Left renal cortex interstitium (tissue), 4 donors: ENCODE measurements around the gene OMA1. TPM values are rescaled to one million over a fixed set of nuclear protein-coding genes. Genes with fewer than 3 reads are reported as not detected.

Source experiments
- DNase-seq, 4 donors: peaks; one replicate each; pipeline ENCODE4 v3.0.0-alpha.2; 2013; ENCODE audit warnings: low read depth in 4 of 4, low spot score in 2 of 4, missing footprints in 1 of 4
- polyA plus RNA-seq, 4 donors: library from polyadenylated mRNA; unstranded; fragments of 120-200 nt; gene quantifications; one replicate each; pipeline ENCODE4 v1.2.1, GENCODE V29; 2013; ENCODE audit not compliant: insufficient read length in 4 of 4

OMA1 gene
- polyA plus RNA-seq, 4 donors, result 24.6 to 40.1 (median 36.1) TPM

DNA sequence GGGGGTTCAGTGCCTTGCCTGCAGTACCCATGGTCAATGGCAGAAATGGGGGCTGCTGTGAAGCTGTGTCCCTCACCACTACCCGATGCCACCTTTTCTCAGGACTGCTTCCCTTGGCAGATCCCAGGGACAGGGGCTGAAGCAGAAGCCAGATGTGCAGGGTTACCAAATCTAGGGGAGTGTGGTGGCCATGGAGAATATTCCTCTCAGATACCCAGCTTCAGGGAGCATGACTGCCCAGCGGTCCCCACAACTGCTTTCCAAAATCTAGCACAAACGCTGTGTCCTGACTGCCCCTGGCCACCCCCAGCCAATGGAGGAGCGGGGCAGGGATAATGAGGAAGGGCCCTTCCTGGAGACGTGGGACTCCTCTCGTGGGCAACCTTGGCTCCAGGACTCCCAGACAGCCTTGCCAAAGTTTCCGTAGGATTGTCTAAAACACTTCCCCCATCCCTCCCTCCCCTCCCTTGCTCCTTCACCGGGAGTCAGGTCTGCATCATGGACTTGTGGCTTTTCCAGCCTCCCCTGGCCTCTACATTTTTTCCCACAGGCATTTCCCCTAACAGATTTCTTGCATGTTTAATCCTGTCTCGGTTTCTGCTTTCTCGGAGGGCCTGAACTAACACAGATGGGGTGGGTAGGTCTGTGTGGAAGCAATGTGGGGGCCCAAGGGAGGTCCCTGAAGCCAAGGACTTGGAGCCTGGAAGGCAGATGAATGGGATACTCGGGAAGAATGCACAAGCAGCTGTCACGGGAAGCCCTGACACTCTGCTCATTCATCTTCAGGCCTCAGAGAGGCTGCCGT lies 80.5 kb downstream of the OMA1 start:
- DNase-seq, result no peak

DNA sequence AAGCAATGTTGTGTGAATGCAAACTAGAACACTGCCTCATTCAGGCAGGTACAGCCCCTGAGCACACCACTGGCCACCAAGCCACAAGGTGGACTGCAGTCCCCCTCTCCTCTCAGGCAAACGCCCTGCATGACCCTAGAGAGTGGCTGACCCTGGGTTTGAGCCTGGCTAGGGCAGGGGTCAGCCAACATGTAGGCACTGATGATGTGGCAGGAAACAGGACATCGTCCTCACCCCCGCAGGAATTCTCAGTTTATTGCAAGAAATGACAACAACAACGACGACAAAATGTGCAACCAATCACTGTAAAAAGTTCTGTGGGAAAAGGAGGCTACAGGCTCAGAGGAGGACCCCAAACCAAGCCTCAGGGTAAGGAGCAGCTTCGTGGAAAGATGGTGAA lies 81.3 kb downstream of the OMA1 start:
- no peak for DNase-seq

DNA sequence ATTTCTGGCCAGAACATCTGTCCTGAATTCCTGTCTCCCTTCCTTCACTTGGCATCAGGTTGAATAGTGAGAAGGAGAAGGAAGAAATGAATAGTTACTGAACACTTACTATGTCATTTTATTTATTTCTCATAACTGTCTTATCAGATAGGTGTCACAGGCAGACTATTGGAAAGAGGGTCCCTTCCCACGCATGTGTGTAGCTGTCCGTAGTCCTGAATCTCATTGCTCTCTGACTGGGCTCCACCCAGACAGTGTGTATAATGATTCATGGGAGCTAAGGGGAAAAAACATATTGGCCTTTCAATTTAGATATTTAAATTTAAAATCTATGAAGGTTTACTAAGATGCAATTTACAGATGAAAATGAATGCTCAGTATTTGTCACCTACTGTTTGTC lies 86.1 kb downstream of the OMA1 start:
- DNase-seq, result no peak

DNA sequence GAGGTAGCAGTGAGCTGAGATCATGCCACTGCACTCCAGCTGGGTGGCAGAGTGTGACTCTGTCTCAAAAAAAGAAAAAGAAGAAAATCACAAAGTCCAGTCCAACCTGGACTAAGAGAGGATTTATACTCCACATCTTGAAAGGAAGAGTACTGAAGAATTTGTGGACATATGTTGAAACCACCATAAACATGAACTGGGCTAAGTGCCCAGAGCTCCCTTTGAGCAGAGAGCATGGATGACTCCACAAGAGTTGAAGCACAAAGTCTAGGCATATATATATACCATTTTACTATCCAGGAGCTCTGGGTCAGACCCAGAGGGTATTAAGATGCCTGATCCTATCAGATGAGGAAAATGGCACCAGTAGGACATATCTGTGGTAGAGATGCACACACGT lies 86.6 kb downstream of the OMA1 start:
- DNase-seq, result no peak

DNA sequence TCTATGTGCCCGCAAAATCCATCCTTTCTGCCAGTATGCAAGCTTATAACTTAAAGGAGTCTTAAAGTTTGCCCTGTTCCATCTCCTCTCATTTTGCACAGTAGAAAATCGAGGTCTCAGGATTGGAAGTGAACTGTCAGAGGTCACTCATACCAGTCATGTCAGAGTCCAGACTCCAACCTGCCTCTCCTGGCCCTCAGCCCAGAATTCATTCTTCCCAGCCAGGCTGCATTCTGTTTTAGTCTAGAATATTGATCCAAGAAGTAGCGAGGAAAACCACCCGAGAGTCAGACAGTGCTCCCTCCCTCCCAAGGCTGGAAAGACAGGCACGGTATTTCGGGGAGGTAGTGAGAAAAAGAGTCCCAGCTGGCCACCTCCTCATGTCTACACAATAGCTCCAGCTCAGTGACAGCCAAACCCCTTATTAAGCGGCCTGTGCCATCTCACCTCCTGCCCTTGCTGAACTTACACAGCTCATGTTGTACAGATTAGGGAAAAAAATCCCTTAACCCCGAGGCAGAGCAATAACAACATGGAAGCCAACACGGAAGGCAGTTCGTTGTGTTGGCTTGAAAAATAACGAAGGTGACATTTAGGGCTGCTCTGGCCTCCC lies 89.4 kb downstream of the OMA1 start:
- no peak for DNase-seq

DNA sequence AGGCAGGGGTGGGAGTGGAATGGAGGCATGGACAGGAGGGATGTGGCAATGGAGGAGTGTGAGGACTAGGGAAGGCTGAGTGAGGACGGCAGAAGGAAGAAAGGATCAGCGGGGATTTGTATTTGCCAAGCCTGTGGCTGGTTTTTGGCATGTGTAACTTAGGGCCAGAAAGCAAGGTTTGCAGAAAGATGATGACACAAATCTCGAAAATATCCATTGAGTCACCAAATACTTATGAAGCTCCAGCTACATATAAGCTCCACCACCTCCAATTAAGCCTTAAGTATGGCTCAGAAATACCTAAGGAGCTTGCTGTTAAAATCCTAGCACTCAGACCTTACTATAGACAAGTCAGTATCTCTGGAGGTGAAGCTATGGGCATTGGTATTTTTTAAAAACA lies 90.1 kb downstream of the OMA1 start:
- DNase-seq, result no peak

DNA sequence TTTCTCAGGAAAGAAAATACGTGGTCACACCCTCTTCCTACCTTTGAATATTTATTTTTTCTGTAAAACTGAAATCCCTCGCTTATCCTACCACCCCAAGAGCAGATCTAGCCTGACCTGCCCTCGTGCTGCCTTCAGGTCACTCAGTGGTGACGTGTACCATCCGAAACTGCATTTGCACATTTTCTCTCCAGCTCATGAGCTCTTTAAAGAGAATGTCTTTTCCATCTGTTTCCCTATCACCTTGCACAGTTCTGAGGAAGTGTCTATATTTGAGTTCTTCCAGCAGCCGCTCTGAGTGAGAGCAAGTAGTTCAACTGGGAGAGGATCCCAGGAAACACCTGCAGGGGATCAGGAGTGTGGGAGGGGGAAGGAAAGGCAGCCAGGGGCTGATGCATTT lies 91.7 kb downstream of the OMA1 start:
- DNase-seq, result no peak

DNA sequence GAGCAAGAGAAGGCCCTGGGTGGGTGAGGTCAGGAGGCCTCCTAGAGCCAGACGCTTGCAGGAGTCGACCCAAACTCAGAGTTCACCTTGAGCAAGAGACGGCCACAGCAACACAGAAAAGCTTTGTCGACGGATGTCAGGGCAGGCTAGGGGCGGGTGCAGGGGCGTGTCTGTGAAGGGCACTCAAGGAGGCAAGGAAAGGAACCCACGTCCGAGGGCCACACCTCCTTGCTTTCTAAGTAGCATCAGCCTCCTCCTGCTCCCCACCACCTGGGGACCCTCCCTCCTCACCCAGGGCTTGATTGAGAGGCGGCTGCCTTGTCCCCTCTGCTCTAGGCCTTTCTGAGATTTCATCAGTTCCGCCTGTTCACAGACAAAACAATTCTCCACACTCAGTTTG lies 92.1 kb downstream of the OMA1 start:
- DNase-seq, result no peak

DNA sequence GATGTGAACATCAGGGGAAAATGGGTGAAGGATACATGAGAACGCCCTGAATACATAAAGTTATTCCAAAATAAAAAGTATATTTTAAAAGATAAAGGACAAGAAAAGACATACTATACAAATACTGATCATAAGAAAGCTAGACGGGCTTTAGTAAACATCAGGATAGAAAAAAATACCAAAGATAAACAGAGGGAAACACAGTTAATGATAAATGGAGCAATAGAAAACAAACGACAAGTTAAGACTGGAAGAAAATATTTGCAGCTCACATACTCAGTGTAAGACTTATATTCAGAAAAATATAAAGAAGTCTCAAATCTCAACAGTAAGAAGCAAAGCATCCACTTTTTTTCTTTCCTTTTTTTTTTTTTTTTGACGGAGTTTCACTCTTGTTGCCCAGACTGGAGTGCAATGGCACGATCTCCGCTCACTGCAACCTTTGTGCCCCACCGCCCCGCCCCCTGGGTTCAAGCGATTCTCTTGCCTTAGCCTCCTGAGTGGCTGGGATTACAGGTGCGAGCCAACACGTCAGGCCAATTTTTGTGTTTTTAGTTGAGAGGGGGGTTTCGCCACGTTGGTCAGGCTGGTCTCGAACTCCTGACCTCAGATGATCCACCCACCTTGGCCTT lies 94.8 kb downstream of the OMA1 start:
- no peak for DNase-seq

DNA sequence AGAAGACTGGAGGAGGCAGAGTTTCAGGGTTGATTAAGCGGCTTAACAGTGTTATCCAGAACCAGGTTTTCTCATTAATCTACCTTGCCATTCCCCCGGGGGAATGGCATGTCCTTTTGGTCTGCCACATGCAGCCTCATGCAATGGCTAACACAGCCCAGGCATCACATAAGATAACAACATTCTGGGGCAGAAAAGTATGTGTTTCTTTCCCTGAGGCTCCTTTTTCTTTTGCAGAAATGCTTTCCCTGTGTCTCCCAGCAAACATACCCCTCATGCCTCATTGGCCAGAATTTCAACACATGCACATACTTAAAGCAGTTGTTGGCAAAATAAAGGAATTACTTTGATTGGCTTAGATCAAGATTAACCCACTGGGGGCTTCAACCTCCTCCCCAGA lies 98.6 kb downstream of the OMA1 start:
- DNase-seq, result no peak

DNA sequence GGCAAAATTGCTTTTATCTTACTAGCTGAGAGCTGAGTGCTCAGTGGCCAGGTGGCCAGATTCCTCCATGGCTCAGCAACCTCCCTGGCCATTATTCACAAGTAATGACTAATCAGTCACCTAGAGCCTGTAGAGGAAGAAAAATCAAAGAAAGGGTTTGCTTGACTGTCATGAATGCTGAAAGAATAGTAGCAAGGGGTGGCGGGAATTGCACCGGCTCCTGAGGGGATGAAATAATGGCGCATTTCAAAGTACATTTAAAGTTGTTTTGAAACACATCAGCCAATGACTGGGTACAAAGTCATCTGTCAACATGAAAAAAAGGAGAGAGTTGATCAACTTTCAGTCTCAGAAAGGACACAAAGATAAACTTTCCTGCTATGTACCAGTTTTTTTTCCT lies 99.5 kb downstream of the OMA1 start:
- DNase-seq, result no peak

DNA sequence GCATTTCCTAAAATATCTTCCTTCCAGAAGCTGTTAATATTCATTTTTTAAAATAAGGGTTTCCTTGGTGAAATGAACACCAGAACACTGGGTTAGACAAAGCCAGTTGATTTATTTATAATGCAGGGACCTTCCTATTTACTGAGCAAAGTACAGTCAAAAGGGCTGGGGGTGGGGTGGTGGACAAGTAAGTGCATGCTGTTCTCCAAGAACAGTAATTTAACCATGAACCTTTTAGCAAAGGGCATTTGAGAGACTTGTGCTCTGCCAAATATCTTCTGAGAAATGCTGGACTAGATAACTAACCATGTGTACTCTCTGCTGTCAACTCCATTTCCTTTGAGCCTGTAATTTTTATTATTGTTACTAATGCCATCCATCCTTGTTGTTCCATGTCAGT lies 100.2 kb downstream of the OMA1 start:
- no peak for DNase-seq

DNA sequence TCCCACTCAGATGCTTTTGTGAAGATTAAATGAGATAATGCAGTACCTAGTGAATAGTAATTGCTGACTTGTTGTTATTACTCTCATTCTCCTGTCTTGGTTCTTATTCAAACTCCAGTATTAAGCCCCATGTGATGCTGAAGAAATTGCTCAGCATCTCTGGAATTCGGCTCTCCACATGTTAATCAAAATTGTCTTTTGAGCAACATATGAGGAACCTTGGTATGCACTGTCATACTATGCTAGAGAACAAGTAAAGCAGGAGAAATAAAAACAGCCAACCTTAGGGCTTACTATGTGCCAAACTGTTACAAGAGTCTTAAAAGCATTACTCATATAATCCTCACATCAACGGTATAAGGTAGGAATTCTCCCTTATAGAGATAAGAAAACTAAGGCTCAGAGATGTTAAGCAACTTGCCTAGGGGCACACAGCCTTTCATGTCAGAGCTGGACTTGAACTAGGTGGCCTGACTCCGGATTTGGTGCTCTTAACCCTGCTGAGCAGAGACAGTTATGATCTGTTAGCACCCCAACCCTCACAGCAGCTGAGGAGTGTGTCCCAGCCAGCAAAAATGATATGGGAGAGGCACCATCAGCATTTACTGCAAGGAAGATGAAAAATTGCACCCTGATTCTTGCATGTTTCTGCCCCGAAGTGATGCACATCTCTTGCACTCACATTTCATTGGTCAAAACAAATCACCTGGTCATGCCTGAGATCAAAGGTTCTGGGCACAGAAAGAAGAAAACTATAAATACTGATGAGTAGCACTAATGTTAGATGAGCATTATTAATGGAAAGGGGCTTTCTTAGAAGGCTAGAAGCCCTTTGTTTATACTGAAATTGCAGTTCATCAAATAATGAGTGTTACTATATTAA lies 102.3 kb downstream of the OMA1 start:
- no peak for DNase-seq

DNA sequence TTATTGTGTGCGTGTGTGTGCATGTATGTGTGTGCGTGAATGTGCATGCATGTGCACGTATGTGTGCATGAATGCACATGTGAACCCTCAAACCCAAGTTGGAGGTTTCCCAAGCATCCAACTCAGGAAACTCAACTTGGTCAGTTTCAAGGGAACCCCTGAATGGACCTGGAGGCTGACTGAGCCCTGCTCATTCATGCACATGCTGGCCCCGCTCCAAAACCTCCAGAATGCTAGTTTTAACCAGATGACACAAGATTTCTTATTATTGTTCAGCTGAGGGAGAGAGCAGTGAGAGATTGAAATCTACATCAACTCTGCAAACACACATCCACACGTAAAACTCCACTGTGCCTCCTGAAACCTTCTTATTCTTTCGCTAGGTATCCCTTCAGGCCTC lies 104.4 kb downstream of the OMA1 start:
- peak in 1 of 4 donors; percentile 67 for DNase-seq

DNA sequence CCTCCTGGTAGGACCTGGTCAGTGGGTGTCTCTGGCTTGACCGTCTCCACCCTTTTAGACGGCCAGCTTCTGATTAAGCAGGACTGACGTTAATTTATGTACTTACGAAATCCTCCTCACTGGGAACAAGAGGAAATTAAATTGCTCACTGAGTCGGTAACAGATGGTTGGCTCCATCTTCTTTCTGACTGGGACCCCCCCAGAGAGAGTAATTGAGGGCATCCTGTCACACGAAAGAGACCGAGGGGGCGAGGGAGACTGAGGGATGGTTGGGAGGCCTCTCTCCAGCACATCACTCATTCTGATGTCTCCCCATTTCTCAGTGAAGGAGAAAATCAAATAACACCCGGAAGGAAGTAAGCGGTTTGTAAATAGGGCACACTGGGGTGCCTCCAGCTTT lies 104.8 kb downstream of the OMA1 start:
- DNase-seq, result no peak

DNA sequence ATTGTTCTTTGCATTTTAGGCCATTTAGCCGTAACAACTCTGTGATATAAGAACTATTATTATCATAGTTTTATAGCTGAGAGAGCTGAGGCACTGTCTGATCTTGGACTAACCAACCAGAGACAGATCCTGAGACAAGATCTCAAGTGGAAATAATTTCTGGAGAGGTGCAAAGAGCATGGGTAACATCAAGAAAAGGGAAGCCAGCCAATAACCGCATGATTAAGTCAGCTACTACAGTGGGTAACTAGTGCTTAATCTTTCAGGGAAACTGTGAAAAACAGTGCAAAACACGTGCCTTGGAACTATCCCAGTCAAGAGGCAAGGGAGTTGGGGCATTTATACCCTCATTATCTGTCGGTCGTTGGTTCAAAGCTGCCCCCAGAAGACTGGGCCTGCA lies 105.8 kb downstream of the OMA1 start:
- no peak for DNase-seq

DNA sequence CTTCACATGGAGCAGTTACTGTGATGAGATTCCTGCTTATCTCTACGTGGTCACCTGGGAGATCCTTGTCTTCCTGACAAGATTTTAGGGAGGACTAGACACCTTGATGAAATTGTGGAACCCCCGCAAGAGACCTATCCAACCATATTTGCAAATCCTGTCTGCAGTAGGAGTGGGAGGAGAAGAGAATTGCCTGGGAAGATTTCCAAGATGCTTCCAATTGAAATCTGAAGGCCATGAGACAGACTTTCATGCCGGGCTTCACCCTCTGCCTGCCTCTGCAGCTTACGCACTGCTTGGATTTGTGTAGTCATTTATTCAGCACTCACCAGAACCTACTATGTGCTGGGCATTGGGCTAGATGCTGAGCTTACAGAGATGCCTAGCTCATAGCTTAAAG lies 106.6 kb downstream of the OMA1 start:
- no peak for DNase-seq

DNA sequence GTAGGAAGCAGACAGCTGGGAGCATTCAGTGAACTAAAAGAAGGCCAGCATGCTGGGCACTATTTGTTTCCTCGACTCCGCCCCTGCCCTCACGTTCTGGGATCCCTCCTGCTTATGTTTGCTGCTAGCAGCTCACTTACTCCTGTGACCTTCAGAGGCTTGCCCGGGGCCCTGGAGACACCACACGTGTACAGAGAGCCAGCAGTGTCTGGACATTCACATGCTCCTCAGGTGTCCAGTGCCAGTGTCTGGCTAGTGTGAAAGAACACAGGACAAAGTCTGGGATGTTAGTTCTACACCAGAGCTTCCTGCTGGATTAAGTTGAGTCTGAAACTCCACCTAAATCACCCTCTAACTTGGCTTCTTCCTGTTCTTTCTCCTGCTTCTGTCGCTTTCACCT lies 108.1 kb downstream of the OMA1 start:
- DNase-seq, result no peak

DNA sequence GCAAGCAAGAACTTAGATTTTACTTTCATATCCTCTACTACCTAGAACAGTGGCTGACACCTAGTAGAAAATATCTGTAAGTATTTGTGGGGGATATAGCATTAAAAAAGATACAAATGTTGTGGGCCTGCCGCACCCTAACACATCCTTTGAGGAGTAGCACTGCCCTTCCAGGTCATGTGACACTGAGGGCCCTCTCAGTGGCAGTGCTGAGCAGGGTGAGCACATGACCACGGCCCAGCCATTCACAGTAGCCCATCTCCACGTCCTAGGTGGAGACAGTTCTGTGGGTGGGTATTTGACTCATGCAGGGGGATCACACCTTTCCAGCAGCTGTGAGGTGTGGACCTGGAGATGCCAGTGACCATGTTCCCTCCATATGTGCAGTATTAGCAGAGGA lies 108.9 kb downstream of the OMA1 start:
- no peak for DNase-seq

DNA sequence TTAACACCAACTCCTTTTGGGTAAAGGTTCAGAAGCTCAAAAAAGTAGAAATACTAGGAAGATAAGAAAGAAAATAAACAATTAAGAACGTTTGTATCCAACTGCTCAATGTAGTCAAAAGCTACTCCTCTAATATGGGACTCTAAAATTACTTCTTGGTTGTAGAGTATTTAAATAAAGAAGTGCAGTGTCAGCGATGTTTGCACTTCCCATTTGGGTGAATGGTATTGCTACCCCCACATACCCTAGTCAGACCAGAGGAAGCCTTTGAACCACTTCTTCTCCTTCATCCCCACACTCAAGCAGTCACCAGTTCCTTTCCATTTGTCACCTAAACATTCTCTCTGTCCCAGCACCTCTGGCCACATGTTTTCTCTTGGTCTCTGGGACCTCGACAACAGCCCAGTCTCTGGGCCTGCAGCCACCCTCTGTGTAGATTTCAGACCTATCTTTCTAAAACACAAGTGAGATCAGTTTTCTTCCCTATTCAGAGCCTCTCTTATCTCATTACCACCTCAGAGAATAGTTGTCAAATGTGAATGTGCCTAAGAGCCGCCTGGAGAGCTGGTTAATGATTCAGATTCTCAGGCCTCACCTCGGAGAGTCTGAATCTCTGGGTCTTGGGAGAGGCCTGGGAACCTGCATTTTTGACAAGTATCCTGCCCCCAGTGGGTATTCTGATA lies 109.8 kb downstream of the OMA1 start:
- DNase-seq, result no peak

DNA sequence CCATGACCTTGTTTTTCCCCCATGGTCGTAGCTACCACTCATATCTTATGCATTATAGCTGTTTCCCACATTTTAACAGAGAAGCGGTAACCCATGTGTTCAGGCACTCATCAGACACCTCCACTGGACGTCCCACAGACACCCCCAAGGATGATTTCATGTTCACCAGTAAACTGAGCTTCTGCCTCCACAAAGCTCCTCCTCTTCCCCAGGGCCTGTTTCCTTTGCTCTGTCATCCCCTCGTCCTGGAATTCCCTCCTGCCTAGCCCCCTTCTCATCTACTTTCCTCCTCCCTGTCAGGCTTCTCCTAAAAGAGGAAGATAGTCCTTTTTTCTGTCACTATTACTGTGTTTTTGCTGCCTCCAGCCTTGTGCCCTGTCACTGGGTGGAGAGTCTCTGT lies 111.2 kb downstream of the OMA1 start:
- DNase-seq, result no peak
